ENCODE measurements around the gene WDR36. TPM values are rescaled to one million over a fixed set of nuclear protein-coding genes. Genes with fewer than 3 reads are reported as not detected.

Gene WDR36
- total RNA-seq, 4 donors from 2014 or later, result 26.6 to 55.1 (median 30.5) TPM

- no peak for TF ChIP-seq CTCF (IDR thresholded peaks at IDR 0.05)
- no peak for DNase-seq (ENCODE audit: low spot score)
These were observed 17.9 kb upstream of the WDR36 start for GRCh38 chr5:111074244-111074643.

GRCh38 chr5:111075520-111075919 is 16.6 kb upstream of the WDR36 start:
- no peak for DNase-seq (ENCODE audit: low spot score)
- ATAC-seq (ENCODE audit: low FRiP score), result peak; percentile 84

More at GRCh38 chr5:111074244-111074643, 17.9 kb upstream of the WDR36 start:
- ATAC-seq (ENCODE audit: low FRiP score), result no peak

DNA sequence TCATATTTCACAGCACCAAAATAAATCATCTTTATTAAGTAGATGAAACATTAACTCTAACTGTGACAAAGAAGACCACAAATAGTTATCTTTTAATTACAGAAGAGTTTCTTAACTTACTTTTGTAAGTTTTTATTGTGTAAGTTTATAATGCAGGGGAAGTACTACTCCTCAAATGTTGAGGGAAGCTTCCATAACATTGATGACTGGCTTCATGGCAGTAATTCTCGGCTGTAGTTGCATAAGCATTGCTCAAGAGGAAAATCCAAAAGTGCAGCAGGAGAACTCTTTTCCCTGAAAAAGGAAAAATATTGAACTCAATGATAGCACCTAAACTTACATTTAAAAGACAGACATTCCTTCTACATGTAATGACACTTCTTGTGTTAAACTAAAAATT is 16.1 kb upstream of the WDR36 start:
- no peak for DNase-seq (ENCODE audit: low spot score)
- no peak for TF ChIP-seq CTCF (IDR thresholded peaks at IDR 0.05)
- no peak for ATAC-seq (ENCODE audit: low FRiP score)

More at GRCh38 chr5:111075520-111075919, 16.6 kb upstream of the WDR36 start:
- no peak for TF ChIP-seq CTCF (IDR thresholded peaks at IDR 0.05)

- ATAC-seq (ENCODE audit: low FRiP score), result no peak
- TF ChIP-seq CTCF (IDR thresholded peaks at IDR 0.05), result no peak
- DNase-seq (ENCODE audit: low spot score), result no peak
These were observed 14.5 kb upstream of the WDR36 start for GRCh38 chr5:111077678-111078077.

DNA sequence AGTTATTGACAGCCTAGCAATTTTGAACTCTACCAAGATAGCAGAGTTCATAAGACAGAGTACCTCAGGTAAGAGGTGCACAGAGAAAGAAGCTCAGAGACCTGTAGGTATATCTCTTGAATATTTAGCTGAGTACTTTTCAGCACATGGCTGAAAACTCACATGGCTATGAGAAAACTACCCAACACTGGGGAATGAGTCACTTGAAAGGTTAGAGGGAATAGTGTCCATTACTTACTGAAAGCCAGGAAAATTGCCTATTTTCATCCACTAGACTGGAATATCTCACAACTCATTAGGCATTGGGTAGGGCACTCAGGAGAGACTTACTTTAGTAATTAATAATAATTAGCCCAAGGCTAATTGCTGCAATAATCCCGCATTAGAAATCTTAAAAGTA is 12.3 kb upstream of the WDR36 start:
- TF ChIP-seq CTCF (IDR thresholded peaks at IDR 0.05), result no peak
- DNase-seq (ENCODE audit: low spot score) (no peak), ATAC-seq (ENCODE audit: low FRiP score) (no peak)

GRCh38 chr5:111083323-111083722 is 8.8 kb upstream of the WDR36 start:
- ATAC-seq (ENCODE audit: low FRiP score), result no peak
- TF ChIP-seq CTCF (IDR thresholded peaks at IDR 0.05), result no peak

DNA sequence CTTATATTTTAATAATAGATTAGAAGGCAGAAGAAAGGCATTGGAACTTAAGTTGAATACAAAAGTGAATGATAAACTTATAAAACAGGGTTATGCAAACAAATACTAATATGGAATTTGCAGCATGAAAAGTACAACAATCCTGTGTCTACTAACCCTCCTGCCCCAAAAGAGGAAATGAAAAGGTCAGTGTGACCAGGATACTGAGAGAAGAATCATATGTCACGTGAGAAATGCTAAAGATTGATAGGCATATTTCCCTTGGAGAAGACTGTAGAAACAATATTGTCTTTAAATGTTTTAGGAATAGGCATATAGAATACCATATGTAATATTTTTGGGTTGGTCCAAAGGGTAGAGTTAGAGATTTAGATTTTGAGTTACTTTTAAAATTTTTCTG is 3.8 kb downstream of the WDR36 start:
- TF ChIP-seq CTCF (IDR thresholded peaks at IDR 0.05), result no peak
- ATAC-seq (ENCODE audit: low FRiP score) (no peak), DNase-seq (ENCODE audit: low spot score) (no peak)

More at GRCh38 chr5:111083323-111083722, 8.8 kb upstream of the WDR36 start:
- DNase-seq (ENCODE audit: low spot score), result no peak

All from omental fat pad (tissue), 4 donors.